Measurements from ENCODE around the gene B3GALT5.

B3GALT5 gene

GRCh38 chr21:39630191-39630591 is 17.5 kb downstream of the B3GALT5 start:
- H3K27ac ChIP-seq (ENCODE audit: low read depth, low read length), result no peak overlapping the region
- H3K36me3 ChIP-seq (ENCODE audit: control insufficient read depth in 1 of 2, insufficient read depth in 2 of 2, low read length in 2 of 2), result no peaks in the 10 kb centered on the region
- no peaks in the 10 kb centered on the region for H3K27me3 ChIP-seq (ENCODE audit: control insufficient read depth in 1 of 2, insufficient read depth in 2 of 2, low read length in 2 of 2)
- no peak overlapping the region for H3K4me3 ChIP-seq (ENCODE audit: low read depth in 1 of 2, low read length in 2 of 2)
- peaks cover 28 to 46% of the 10 kb centered on the region in 2 donors for H3K4me1 ChIP-seq (ENCODE audit: control insufficient read depth in 1 of 2, insufficient read depth in 2 of 2, low read length in 2 of 2)
- no peak overlapping the region for H3K9ac ChIP-seq (ENCODE audit: low read depth in 1 of 2, low read length in 2 of 2)
- no peaks in the 10 kb centered on the region for H3K9me3 ChIP-seq (ENCODE audit: control insufficient read depth in 1 of 2, low read length in 2 of 2)

GRCh38 chr21:39630827-39631226 is 18.1 kb downstream of the B3GALT5 start:
- Histone ChIP-seq H3K27ac (ENCODE audit: low read depth, low read length) (no peak overlapping the region), H3K4me1 (ENCODE audit: control insufficient read depth in 1 of 2, insufficient read depth in 2 of 2, low read length in 2 of 2) (peaks cover 24 to 42% of the 10 kb centered on the region in 2 donors), H3K4me3 (ENCODE audit: low read depth in 1 of 2, low read length in 2 of 2) (no peak overlapping the region), H3K36me3 (ENCODE audit: control insufficient read depth in 1 of 2, insufficient read depth in 2 of 2, low read length in 2 of 2) (no peaks in the 10 kb centered on the region), H3K9ac (ENCODE audit: low read depth in 1 of 2, low read length in 2 of 2) (no peak overlapping the region), H3K27me3 (ENCODE audit: control insufficient read depth in 1 of 2, insufficient read depth in 2 of 2, low read length in 2 of 2) (no peaks in the 10 kb centered on the region), H3K9me3 (ENCODE audit: control insufficient read depth in 1 of 2, low read length in 2 of 2) (no peaks in the 10 kb centered on the region)

- Histone ChIP-seq H3K27ac (ENCODE audit: low read depth, low read length) (no peak overlapping the region), H3K36me3 (ENCODE audit: control insufficient read depth in 1 of 2, insufficient read depth in 2 of 2, low read length in 2 of 2) (no peaks in the 10 kb centered on the region), H3K27me3 (ENCODE audit: control insufficient read depth in 1 of 2, insufficient read depth in 2 of 2, low read length in 2 of 2) (no peaks in the 10 kb centered on the region), H3K9ac (ENCODE audit: low read depth in 1 of 2, low read length in 2 of 2) (no peak overlapping the region), H3K4me1 (ENCODE audit: control insufficient read depth in 1 of 2, insufficient read depth in 2 of 2, low read length in 2 of 2) (peaks cover 30 to 51% of the 10 kb centered on the region in 2 donors), H3K4me3 (ENCODE audit: low read depth in 1 of 2, low read length in 2 of 2) (peak overlapping the region; percentile 38 to 41), H3K9me3 (ENCODE audit: control insufficient read depth in 1 of 2, low read length in 2 of 2) (no peaks in the 10 kb centered on the region)
Observed at GRCh38 chr21:39631842-39632562, 19.3 kb downstream of the B3GALT5 start.

GRCh38 chr21:39632796-39633442 is 20.2 kb downstream of the B3GALT5 start:
- Histone ChIP-seq H3K4me3 (ENCODE audit: low read depth in 1 of 2, low read length in 2 of 2) (peak overlapping the region; percentile 38 to 41), H3K27ac (ENCODE audit: low read depth, low read length) (no peak overlapping the region), H3K9me3 (ENCODE audit: control insufficient read depth in 1 of 2, low read length in 2 of 2) (no peaks in the 10 kb centered on the region), H3K27me3 (ENCODE audit: control insufficient read depth in 1 of 2, insufficient read depth in 2 of 2, low read length in 2 of 2) (no peaks in the 10 kb centered on the region), H3K4me1 (ENCODE audit: control insufficient read depth in 1 of 2, insufficient read depth in 2 of 2, low read length in 2 of 2) (peaks cover 37 to 59% of the 10 kb centered on the region in 2 donors), H3K36me3 (ENCODE audit: control insufficient read depth in 1 of 2, insufficient read depth in 2 of 2, low read length in 2 of 2) (no peaks in the 10 kb centered on the region), H3K9ac (ENCODE audit: low read depth in 1 of 2, low read length in 2 of 2) (no peak overlapping the region)

GRCh38 chr21:39633770-39634181 is 21.0 kb downstream of the B3GALT5 start:
- Histone ChIP-seq H3K36me3 (ENCODE audit: control insufficient read depth in 1 of 2, insufficient read depth in 2 of 2, low read length in 2 of 2) (no peaks in the 10 kb centered on the region), H3K4me3 (ENCODE audit: low read depth in 1 of 2, low read length in 2 of 2) (peak overlapping the region in 1 of 2 donors; percentile 41), H3K4me1 (ENCODE audit: control insufficient read depth in 1 of 2, insufficient read depth in 2 of 2, low read length in 2 of 2) (peaks cover 46 to 68% of the 10 kb centered on the region in 2 donors), H3K9me3 (ENCODE audit: control insufficient read depth in 1 of 2, low read length in 2 of 2) (no peaks in the 10 kb centered on the region), H3K27ac (ENCODE audit: low read depth, low read length) (no peak overlapping the region), H3K9ac (ENCODE audit: low read depth in 1 of 2, low read length in 2 of 2) (no peak overlapping the region), H3K27me3 (ENCODE audit: control insufficient read depth in 1 of 2, insufficient read depth in 2 of 2, low read length in 2 of 2) (no peaks in the 10 kb centered on the region)

- peaks cover 50 to 71% of the 10 kb centered on the region in 2 donors for H3K4me1 ChIP-seq (ENCODE audit: control insufficient read depth in 1 of 2, insufficient read depth in 2 of 2, low read length in 2 of 2)
- H3K36me3 ChIP-seq (ENCODE audit: control insufficient read depth in 1 of 2, insufficient read depth in 2 of 2, low read length in 2 of 2), result no peaks in the 10 kb centered on the region
- H3K4me3 ChIP-seq (ENCODE audit: low read depth in 1 of 2, low read length in 2 of 2), result no peak overlapping the region
- no peaks in the 10 kb centered on the region for H3K27me3 ChIP-seq (ENCODE audit: control insufficient read depth in 1 of 2, insufficient read depth in 2 of 2, low read length in 2 of 2)
- H3K9ac ChIP-seq (ENCODE audit: low read depth in 1 of 2, low read length in 2 of 2), result no peak overlapping the region
- no peaks in the 10 kb centered on the region for H3K9me3 ChIP-seq (ENCODE audit: control insufficient read depth in 1 of 2, low read length in 2 of 2)
- no peak overlapping the region for H3K27ac ChIP-seq (ENCODE audit: low read depth, low read length)
Observed at GRCh38 chr21:39634507-39634906, 21.8 kb downstream of the B3GALT5 start.

- peaks cover 54 to 72% of the 10 kb centered on the region in 2 donors for H3K4me1 ChIP-seq (ENCODE audit: control insufficient read depth in 1 of 2, insufficient read depth in 2 of 2, low read length in 2 of 2)
- no peaks in the 10 kb centered on the region for H3K27me3 ChIP-seq (ENCODE audit: control insufficient read depth in 1 of 2, insufficient read depth in 2 of 2, low read length in 2 of 2)
- peak overlapping the region; percentile 65 for H3K27ac ChIP-seq (ENCODE audit: low read depth, low read length)
- no peaks in the 10 kb centered on the region for H3K9me3 ChIP-seq (ENCODE audit: control insufficient read depth in 1 of 2, low read length in 2 of 2)
- H3K4me3 ChIP-seq (ENCODE audit: low read depth in 1 of 2, low read length in 2 of 2), result peak overlapping the region in 1 of 2 donors; percentile 24
- no peaks in the 10 kb centered on the region for H3K36me3 ChIP-seq (ENCODE audit: control insufficient read depth in 1 of 2, insufficient read depth in 2 of 2, low read length in 2 of 2)
- H3K9ac ChIP-seq (ENCODE audit: low read depth in 1 of 2, low read length in 2 of 2), result peak overlapping the region; percentile 37 to 45
Observed at GRCh38 chr21:39637197-39637970, 24.6 kb downstream of the B3GALT5 start.

GRCh38 chr21:39637971-39638240 is 25.2 kb downstream of the B3GALT5 start:
- H3K4me3 ChIP-seq (ENCODE audit: low read depth in 1 of 2, low read length in 2 of 2), result no peak overlapping the region
- H3K36me3 ChIP-seq (ENCODE audit: control insufficient read depth in 1 of 2, insufficient read depth in 2 of 2, low read length in 2 of 2), result no peaks in the 10 kb centered on the region
- no peaks in the 10 kb centered on the region for H3K9me3 ChIP-seq (ENCODE audit: control insufficient read depth in 1 of 2, low read length in 2 of 2)
- no peaks in the 10 kb centered on the region for H3K27me3 ChIP-seq (ENCODE audit: control insufficient read depth in 1 of 2, insufficient read depth in 2 of 2, low read length in 2 of 2)
- H3K27ac ChIP-seq (ENCODE audit: low read depth, low read length), result peak overlapping the region; percentile 65
- H3K4me1 ChIP-seq (ENCODE audit: control insufficient read depth in 1 of 2, insufficient read depth in 2 of 2, low read length in 2 of 2), result peaks cover 49 to 67% of the 10 kb centered on the region in 2 donors
- H3K9ac ChIP-seq (ENCODE audit: low read depth in 1 of 2, low read length in 2 of 2), result peak overlapping the region in 1 of 2 donors; percentile 11

GRCh38 chr21:39638281-39638680 is 25.5 kb downstream of the B3GALT5 start:
- no peaks in the 10 kb centered on the region for H3K27me3 ChIP-seq (ENCODE audit: control insufficient read depth in 1 of 2, insufficient read depth in 2 of 2, low read length in 2 of 2)
- peaks cover 47 to 63% of the 10 kb centered on the region in 2 donors for H3K4me1 ChIP-seq (ENCODE audit: control insufficient read depth in 1 of 2, insufficient read depth in 2 of 2, low read length in 2 of 2)
- no peaks in the 10 kb centered on the region for H3K9me3 ChIP-seq (ENCODE audit: control insufficient read depth in 1 of 2, low read length in 2 of 2)
- no peaks in the 10 kb centered on the region for H3K36me3 ChIP-seq (ENCODE audit: control insufficient read depth in 1 of 2, insufficient read depth in 2 of 2, low read length in 2 of 2)
- H3K4me3 ChIP-seq (ENCODE audit: low read depth in 1 of 2, low read length in 2 of 2), result no peak overlapping the region
- H3K9ac ChIP-seq (ENCODE audit: low read depth in 1 of 2, low read length in 2 of 2), result peak overlapping the region in 1 of 2 donors; percentile 11
- no peak overlapping the region for H3K27ac ChIP-seq (ENCODE audit: low read depth, low read length)

- Histone ChIP-seq H3K4me3 (ENCODE audit: low read depth in 1 of 2, low read length in 2 of 2) (no peak overlapping the region), H3K9me3 (ENCODE audit: control insufficient read depth in 1 of 2, low read length in 2 of 2) (no peaks in the 10 kb centered on the region), H3K4me1 (ENCODE audit: control insufficient read depth in 1 of 2, insufficient read depth in 2 of 2, low read length in 2 of 2) (peaks cover 51 to 58% of the 10 kb centered on the region in 2 donors), H3K9ac (ENCODE audit: low read depth in 1 of 2, low read length in 2 of 2) (no peak overlapping the region), H3K27ac (ENCODE audit: low read depth, low read length) (no peak overlapping the region), H3K36me3 (ENCODE audit: control insufficient read depth in 1 of 2, insufficient read depth in 2 of 2, low read length in 2 of 2) (peaks cover 0 to 3% of the 10 kb centered on the region in 2 donors), H3K27me3 (ENCODE audit: control insufficient read depth in 1 of 2, insufficient read depth in 2 of 2, low read length in 2 of 2) (no peaks in the 10 kb centered on the region)
Observed at GRCh38 chr21:39640754-39641153, 28.0 kb downstream of the B3GALT5 start.
